ENCODE measurements around the gene MYH10.
A peak's percentile ranks its signal among the peaks of the same experiment; 100 is the strongest.

The MYH10 gene

DNA sequence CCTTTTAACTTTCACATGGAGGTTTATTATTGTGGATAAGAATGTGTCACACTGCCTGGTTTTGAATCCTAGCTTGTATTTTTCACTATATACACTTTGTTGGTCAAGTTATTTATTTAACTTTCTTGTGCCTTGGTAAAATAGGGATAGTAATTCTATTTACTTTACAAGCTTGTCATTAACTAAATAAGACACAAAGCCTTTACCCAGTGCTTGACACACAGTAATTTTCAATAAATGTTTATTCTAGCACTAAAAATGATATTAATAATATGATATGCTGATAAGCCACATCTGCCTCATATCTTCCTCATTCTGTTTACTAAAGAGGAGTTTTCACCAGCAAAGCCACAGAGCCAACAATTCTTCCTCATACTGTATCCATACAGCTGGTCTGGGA, 27.8 kb downstream of the MYH10 start:
- FAIRE-seq = no peak

DNA sequence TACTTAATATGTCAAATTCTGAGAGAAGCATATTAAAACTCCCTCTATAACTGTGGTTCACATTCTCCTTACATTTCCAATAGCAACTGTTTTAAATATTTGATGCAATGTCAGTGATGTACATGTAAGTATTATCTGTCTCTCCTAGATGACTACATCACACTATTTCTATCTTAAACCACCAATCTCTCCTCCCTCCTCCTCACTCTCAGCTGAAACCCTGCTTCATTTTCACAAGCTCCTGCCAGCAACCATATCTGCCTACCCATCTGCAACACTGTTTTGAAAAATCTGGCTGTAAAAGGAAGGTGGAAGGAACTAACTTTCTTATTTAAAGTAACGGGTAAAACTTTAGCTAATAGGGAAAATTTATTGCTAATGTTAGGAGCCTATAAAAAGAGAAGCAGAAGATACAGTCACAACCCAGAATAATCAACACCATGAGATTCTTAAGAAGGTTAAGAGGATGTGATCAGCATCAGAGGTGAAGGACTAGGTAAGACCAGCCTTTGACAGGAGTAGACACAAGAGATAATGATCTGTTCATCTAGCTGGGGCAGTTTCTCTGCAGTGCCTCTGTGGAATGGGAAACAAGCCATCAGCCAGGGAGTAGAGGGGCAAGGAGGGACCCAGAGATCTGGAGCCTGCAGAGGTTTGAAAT, 31.0 kb downstream of the MYH10 start:
- FAIRE-seq = no peak

- FAIRE-seq = no peak
Observed at GRCh38 chr17:8598913-8599312, 31.6 kb downstream of the MYH10 start.

- no peak for FAIRE-seq
Observed at GRCh38 chr17:8593830-8594229, 36.7 kb downstream of the MYH10 start.

DNA sequence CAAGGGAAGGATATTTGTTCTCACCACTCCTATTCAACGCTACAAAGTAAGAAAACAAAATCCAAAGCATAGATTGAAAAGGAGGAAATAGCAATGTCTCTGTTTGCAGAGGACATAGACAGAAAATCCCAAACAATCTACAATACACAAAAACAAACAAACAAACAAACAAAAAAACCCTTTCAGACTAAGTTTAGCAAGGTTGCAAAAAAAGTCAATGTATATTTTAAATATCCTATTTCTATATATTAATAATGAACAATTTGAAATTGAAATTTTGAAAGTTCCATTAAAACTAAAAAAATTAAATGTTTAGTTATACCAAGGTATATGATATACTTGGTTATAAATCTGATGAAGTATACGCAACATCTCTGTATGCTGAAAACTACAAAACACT, 37.2 kb downstream of the MYH10 start:
- FAIRE-seq = no peak

GRCh38 chr17:8588877-8589554, 41.5 kb downstream of the MYH10 start:
- FAIRE-seq = no peak

- FAIRE-seq = no peak
Observed at GRCh38 chr17:8586766-8587165, 43.8 kb downstream of the MYH10 start.

DNA sequence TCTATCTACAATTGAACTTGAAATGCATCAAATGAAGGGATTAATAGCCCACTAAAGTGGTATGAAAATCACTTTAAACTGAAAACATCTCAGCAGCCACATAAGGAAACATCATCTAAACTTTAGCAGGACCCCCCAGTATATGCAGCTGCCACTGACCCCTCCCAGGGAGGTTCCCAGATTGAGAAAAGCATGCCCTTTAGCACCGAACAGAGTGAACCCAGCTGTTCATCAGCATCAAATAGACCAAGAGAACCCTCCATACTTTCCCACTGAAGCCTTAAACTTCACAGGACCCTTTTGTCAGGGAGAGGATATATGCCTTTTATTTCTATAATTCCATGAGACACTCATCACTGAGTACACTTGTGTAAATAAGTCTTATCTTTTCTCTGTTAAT, 44.6 kb downstream of the MYH10 start:
- no peak for FAIRE-seq

DNA sequence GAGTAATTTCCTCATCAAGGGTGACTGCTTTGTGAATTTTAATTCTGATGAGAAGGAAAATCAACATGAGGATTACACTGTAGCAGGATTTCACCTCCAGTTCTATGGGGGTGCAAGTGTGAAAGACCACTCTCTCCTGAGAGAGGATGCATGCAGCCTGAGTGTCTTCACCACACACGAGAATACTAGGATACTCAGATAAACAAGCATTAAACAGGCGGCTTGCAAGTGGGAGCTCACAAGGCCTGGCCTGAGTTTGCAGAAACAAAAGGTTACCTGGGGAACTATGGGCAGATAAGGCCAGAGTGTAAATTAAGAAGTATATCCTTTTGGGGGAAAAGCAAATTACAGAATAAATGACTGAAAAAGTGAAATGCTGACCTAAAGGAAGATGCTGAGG, 46.6 kb downstream of the MYH10 start:
- FAIRE-seq = no peak

- FAIRE-seq = no peak
Observed at GRCh38 chr17:8580952-8581658, 49.4 kb downstream of the MYH10 start.

DNA sequence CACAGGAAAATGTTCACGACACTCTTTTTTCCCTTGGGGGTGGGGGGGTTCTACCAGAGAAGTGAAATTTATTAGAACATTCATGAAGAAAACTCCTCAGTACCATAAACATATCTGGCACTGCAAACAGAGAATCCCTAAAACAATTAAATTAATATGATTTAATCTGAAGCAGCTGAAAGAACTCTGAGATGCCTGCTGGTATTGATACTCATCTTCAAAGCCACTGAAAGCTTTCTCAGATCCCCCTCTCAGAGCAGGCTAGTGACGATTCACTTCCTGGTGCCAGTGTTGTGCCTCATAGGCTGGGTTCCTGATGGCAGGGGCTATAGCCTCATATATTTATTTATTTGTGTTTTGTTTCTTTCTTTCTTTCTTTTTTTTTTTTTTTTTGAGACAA, 52.7 kb downstream of the MYH10 start:
- no peak for FAIRE-seq

DNA sequence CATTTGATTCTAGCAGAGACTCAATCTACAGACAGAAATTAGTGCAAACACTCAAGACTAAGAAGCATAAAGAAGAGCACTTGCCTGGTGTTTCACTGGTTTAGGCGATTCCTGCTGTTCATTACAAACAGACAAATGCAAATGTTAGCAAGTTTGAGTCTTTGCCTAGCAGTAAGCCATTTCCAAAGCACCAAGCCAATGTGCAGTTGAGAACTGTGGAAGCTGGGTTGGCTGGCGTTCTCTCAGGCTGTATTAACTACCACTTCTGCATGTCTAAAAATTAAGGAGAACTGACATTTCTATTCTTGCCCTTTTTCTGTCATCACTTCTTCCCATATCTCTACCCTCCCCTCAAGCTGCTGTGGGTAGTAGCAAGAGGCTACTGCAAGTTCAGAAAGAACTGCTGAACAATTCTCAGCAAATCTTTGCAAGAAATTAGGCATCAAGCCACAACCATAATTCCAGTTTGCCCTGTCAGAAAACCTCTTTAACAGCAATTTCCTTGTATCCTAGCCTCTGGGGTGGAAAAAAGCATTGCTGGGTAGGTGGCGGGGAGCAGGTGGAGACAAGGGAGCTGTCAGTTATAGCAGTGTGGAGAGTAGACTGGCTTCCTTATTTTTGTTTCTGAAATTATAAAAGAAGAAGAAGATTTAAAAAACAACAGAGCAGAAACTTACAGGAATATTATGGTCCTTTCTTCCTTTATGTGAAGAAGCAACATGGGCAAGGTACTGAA, 53.8 kb downstream of the MYH10 start:
- FAIRE-seq = no peak

- no peak for FAIRE-seq
Observed at GRCh38 chr17:8574687-8575086, 55.8 kb downstream of the MYH10 start.

DNA sequence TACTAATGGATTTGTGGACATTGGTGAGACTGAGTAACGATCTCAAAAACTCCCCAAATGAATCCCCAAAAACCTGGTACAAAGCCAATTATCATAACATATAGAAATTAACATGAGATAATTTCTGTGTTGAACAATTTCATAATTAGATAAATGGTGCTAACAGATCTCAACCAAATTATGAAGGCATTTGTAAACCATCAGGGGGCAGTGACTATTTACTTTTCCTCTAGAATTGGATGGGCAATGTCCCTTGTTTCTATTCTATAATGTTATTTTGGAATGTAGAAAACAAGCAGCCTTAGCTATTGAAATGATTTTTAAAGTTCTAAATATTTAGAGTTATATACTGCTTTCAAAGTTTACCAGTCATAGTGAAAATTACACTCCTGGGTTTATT, 57.8 kb downstream of the MYH10 start:
- FAIRE-seq = peak; percentile 43

DNA sequence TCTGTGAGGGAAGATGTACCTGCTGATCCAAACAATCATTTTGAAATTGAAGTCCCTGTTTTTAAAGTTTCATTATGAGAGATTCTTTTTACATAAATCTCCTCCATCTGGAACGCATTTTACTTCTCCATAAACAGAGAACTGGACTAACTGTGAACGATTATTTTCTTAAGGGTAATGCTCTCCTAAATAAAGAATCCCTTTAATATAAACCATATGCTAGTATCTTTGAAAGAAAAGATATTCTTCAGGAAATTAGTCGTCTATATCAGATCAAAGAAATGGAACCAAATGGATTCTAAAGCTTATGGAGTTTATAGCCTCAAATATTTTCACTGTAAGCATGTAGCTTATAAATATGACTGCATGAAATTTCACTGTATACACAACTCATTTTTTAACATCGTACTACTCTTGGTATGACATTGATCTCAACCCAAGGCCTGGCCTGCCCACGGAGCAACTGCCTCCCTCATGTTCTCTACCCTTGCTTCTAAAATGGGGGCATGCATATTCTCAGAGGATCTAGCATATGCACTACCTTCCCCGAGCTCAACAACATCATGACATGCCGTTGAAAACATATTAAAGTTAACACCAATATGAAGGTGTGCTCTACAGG, 66.4 kb downstream of the MYH10 start:
- no peak for FAIRE-seq

GRCh38 chr17:8563024-8563776, 67.3 kb downstream of the MYH10 start:
- FAIRE-seq = no peak

DNA sequence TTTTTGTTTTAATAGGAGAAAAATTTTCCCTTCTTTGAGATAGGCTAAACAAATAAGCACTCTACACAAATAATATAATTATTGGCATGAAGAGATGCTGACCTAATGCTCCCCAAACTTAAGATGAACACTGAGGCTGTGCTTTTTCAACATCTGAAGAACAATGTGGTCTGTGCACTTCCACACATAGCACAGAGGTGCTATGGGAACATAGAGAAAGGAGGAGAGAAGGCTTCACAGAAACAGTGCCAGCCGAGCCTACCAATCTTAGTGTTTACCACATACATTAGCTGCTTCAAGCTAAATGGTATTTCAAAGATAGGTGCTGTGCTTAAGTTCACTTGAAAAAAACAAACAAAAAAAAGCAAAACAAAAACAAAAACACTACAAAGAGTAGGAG, 72.4 kb downstream of the MYH10 start:
- FAIRE-seq = no peak

- no peak for FAIRE-seq
Observed at GRCh38 chr17:8557176-8557806, 73.2 kb downstream of the MYH10 start.

DNA sequence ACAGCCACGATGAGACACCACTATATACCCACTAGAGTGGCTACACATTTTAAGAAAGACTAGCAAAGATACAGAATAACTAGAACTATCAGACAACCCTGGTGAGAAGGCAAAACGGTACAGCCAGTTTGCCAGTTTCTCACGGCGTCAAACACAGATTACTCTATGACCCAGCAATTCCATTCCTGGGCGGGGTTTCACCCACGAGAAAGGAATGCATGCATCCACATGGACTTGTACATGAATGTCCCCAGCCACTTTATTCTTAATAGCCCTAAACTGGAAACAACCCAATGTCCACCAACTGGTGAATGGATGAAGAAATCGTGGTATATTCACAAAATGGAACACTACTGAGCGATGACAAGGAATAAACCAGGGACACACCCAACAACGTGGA, 74.5 kb downstream of the MYH10 start:
- FAIRE-seq = no peak

DNA sequence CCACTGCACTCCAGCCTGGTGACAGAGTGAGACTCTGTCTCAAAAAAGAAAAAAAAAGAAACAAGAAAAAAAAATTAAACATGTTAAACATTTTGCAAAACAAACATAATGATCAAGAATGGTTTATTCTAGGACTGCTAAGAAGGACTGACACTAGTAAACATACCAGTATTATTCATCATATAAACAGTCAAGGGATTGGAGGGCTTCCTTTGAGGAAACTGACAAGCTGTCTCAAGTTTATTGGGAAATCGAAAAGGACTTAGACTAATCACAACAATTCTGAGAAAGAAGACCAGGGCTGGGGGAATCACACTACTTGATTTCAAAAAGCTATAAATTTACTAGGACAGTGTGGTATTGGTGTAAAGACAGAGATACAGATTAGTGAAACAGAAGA, 75.5 kb downstream of the MYH10 start:
- FAIRE-seq = no peak

GRCh38 chr17:8552577-8553320, 77.8 kb downstream of the MYH10 start:
- no peak for FAIRE-seq

Data from TTC549 (cell line).